ENCODE measurements around the gene ZNF750.

DNA sequence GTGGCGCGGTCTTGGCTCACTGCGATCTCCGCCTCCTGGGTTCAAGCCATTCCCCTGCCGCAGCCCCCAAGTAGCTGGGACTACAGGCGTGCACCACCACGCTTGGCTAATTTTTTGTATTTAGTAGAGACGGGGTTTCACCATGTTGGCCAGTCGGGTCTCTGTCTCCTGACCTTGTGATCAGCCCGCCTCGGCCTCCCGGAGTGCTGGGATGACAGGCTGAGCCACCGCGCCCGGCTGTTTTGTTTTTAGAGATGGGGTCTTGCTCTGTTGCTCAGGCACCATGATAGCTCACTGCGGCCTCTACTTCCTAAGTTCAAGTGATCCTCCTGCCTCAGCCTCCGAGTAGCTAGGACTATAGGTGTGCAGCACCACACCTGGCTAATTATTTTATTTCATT, 27.2 kb downstream of the ZNF750 start:
- TF ChIP-seq, protein P1, sequence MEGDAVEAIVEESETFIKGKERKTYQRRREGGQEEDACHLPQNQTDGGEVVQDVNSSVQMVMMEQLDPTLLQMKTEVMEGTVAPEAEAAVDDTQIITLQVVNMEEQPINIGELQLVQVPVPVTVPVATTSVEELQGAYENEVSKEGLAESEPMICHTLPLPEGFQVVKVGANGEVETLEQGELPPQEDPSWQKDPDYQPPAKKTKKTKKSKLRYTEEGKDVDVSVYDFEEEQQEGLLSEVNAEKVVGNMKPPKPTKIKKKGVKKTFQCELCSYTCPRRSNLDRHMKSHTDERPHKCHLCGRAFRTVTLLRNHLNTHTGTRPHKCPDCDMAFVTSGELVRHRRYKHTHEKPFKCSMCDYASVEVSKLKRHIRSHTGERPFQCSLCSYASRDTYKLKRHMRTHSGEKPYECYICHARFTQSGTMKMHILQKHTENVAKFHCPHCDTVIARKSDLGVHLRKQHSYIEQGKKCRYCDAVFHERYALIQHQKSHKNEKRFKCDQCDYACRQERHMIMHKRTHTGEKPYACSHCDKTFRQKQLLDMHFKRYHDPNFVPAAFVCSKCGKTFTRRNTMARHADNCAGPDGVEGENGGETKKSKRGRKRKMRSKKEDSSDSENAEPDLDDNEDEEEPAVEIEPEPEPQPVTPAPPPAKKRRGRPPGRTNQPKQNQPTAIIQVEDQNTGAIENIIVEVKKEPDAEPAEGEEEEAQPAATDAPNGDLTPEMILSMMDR (IDR thresholded peaks at IDR 0.05; ENCODE audit: low read length), result no peak
- TF ChIP-seq EZH2 (IDR thresholded peaks at IDR 0.05; ENCODE audit: borderline replicate concordance, low read length), result no peak

Data from OCI-LY1 (cell line).